Measurements from ENCODE around the gene SMCP. TPM values are rescaled to one million over a fixed set of nuclear protein-coding genes. Genes with fewer than 3 reads are reported as not detected.
A peak's percentile ranks its signal among the peaks of the same experiment; 100 is the strongest.

Gene SMCP
- total and polyA plus RNA-seq, 4 donors, result not detected

DNA sequence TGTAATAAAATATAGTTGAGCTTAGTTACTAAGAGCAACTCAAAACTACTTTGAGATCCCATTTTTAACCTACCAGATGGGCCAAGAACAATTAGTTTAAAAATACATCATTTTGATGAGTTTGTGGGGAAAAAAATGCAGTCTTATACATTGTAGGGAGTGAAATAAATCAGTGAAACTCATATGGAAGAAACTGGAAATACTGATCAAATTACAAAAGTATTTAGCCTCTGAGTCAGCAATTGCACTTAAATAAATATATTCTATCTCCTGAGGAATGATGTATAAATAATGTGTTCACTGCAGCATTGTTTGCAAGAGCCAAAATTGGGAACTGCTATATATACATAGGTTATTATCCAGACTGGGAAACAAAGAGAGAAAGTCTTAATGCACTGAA lies 4.6 kb upstream of the SMCP start:
- Histone ChIP-seq H3K9ac (ENCODE audit: low read depth in 1 of 2, low read length in 2 of 2) (no peak overlapping the region), H3K27me3 (ENCODE audit: control insufficient read depth in 4 of 4, insufficient read depth in 4 of 4, low read length in 3 of 4) (no peaks in the 10 kb centered on the region), H3K27ac (ENCODE audit: low read depth in 1 of 2, low read length in 2 of 2) (no peak overlapping the region), H3K4me1 (ENCODE audit: control insufficient read depth in 4 of 4, insufficient read depth in 4 of 4, low read length in 3 of 4) (peaks cover 0 to 10% (median 0%) of the 10 kb centered on the region in 4 donors), H3K36me3 (ENCODE audit: control insufficient read depth in 4 of 4, insufficient read depth in 3 of 4, low read depth in 1 of 4, low read length in 3 of 4) (no peaks in the 10 kb centered on the region), H3K4me3 (ENCODE audit: low read depth in 1 of 3, low read length in 3 of 3) (no peak overlapping the region), H3K9me3 (ENCODE audit: control insufficient read depth in 4 of 4, low read length in 3 of 4) (no peaks in the 10 kb centered on the region)
- TF ChIP-seq GABPA (IDR thresholded peaks at IDR 0.05 in 1 of 2, conservative IDR thresholded peaks at IDR 0.05 in 1 of 2), result no peak
- TF ChIP-seq HNF4A (conservative IDR thresholded peaks at IDR 0.05), result no peak
- TF ChIP-seq, protein P1, sequence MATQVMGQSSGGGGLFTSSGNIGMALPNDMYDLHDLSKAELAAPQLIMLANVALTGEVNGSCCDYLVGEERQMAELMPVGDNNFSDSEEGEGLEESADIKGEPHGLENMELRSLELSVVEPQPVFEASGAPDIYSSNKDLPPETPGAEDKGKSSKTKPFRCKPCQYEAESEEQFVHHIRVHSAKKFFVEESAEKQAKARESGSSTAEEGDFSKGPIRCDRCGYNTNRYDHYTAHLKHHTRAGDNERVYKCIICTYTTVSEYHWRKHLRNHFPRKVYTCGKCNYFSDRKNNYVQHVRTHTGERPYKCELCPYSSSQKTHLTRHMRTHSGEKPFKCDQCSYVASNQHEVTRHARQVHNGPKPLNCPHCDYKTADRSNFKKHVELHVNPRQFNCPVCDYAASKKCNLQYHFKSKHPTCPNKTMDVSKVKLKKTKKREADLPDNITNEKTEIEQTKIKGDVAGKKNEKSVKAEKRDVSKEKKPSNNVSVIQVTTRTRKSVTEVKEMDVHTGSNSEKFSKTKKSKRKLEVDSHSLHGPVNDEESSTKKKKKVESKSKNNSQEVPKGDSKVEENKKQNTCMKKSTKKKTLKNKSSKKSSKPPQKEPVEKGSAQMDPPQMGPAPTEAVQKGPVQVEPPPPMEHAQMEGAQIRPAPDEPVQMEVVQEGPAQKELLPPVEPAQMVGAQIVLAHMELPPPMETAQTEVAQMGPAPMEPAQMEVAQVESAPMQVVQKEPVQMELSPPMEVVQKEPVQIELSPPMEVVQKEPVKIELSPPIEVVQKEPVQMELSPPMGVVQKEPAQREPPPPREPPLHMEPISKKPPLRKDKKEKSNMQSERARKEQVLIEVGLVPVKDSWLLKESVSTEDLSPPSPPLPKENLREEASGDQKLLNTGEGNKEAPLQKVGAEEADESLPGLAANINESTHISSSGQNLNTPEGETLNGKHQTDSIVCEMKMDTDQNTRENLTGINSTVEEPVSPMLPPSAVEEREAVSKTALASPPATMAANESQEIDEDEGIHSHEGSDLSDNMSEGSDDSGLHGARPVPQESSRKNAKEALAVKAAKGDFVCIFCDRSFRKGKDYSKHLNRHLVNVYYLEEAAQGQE (IDR thresholded peaks at IDR 0.05), result no peak
- TF ChIP-seq JUND (IDR thresholded peaks at IDR 0.05), result no peak
- no peak for TF ChIP-seq NR2F2 (IDR thresholded peaks at IDR 0.05)
- no peak for TF ChIP-seq HNF4G (IDR thresholded peaks at IDR 0.05)
- TF ChIP-seq FOXA1 (IDR thresholded peaks at IDR 0.05), result no peak
- no peak for TF ChIP-seq SP1 (IDR thresholded peaks at IDR 0.05)
- TF ChIP-seq EGR1 (IDR thresholded peaks at IDR 0.05; ENCODE audit: low read depth in 2 of 2), result no peak
- TF ChIP-seq ATF3 (IDR thresholded peaks at IDR 0.05), result no peak
- TF ChIP-seq YY1 (IDR thresholded peaks at IDR 0.05), result no peak
- no peak for TF ChIP-seq TAF1 (conservative IDR thresholded peaks at IDR 0.05)
- TF ChIP-seq, protein P2, sequence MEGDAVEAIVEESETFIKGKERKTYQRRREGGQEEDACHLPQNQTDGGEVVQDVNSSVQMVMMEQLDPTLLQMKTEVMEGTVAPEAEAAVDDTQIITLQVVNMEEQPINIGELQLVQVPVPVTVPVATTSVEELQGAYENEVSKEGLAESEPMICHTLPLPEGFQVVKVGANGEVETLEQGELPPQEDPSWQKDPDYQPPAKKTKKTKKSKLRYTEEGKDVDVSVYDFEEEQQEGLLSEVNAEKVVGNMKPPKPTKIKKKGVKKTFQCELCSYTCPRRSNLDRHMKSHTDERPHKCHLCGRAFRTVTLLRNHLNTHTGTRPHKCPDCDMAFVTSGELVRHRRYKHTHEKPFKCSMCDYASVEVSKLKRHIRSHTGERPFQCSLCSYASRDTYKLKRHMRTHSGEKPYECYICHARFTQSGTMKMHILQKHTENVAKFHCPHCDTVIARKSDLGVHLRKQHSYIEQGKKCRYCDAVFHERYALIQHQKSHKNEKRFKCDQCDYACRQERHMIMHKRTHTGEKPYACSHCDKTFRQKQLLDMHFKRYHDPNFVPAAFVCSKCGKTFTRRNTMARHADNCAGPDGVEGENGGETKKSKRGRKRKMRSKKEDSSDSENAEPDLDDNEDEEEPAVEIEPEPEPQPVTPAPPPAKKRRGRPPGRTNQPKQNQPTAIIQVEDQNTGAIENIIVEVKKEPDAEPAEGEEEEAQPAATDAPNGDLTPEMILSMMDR (IDR thresholded peaks at IDR 0.05; ENCODE audit: low read depth, low read length, missing input control), result no peak
- no peak for TF ChIP-seq MAX (IDR thresholded peaks at IDR 0.05)
- no peak for TF ChIP-seq RAD21 (IDR thresholded peaks at IDR 0.05)
- TF ChIP-seq FOXA2 (IDR thresholded peaks at IDR 0.05), result no peak
- DNase-seq (ENCODE audit: low spot score), result no peak

DNA sequence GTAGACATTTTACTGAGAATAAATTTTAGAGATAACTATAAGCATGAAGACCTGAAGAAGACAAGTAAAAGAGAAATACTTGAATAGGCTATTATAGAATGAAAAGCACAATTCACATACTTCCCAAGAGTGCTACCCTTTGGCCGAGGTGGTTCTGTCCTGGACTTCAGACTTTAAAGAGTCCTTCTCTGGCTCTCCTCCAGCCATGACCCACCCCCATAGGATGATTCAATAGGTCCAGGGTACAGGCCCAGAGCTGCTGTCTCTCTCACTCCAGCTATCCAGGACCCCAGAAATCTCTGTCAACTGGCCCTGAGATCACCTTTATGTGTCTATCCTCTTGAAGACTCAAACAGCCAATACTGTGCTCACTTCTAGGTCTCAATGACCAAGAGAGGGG lies 1.3 kb upstream of the SMCP start:
- WGBS, result 19% methylated on average over 1 of the region's 1 CpG
- DNase-seq (ENCODE audit: low spot score), result no peak
- no peaks in the 10 kb centered on the region for H3K36me3 ChIP-seq (ENCODE audit: control insufficient read depth in 4 of 4, insufficient read depth in 3 of 4, low read depth in 1 of 4, low read length in 3 of 4)
- H3K9me3 ChIP-seq (ENCODE audit: control insufficient read depth in 4 of 4, low read length in 3 of 4), result no peaks in the 10 kb centered on the region
- TF ChIP-seq, protein P2 (IDR thresholded peaks at IDR 0.05; ENCODE audit: low read depth, low read length, missing input control), result no peak
- TF ChIP-seq MAX (IDR thresholded peaks at IDR 0.05) (no peak), GABPA (IDR thresholded peaks at IDR 0.05 in 1 of 2, conservative IDR thresholded peaks at IDR 0.05 in 1 of 2) (no peak), JUND (IDR thresholded peaks at IDR 0.05) (no peak), FOXA1 (IDR thresholded peaks at IDR 0.05) (no peak), ATF3 (IDR thresholded peaks at IDR 0.05) (no peak), RXRA (IDR thresholded peaks at IDR 0.05) (peak in 1 of 2 donors; percentile 12), NR2F2 (IDR thresholded peaks at IDR 0.05) (no peak), HNF4G (IDR thresholded peaks at IDR 0.05) (no peak), SP1 (IDR thresholded peaks at IDR 0.05) (no peak), HNF4A (conservative IDR thresholded peaks at IDR 0.05) (peak in 1 of 2 donors; percentile 65), FOXA2 (IDR thresholded peaks at IDR 0.05) (no peak), RAD21 (IDR thresholded peaks at IDR 0.05) (no peak)
- TF ChIP-seq, protein P1 (IDR thresholded peaks at IDR 0.05), result no peak
- peaks cover 1 to 29% (median 15%) of the 10 kb centered on the region in 4 donors for H3K4me1 ChIP-seq (ENCODE audit: control insufficient read depth in 4 of 4, insufficient read depth in 4 of 4, low read length in 3 of 4)
- H3K4me3 ChIP-seq (ENCODE audit: low read depth in 1 of 3, low read length in 3 of 3), result no peak overlapping the region
- H3K9ac ChIP-seq (ENCODE audit: low read depth in 1 of 2, low read length in 2 of 2), result no peak overlapping the region
- H3K27me3 ChIP-seq (ENCODE audit: control insufficient read depth in 4 of 4, insufficient read depth in 4 of 4, low read length in 3 of 4), result no peaks in the 10 kb centered on the region
- no peak overlapping the region for H3K27ac ChIP-seq (ENCODE audit: low read depth in 1 of 2, low read length in 2 of 2)

All from liver (tissue), 9 donors.